GM18870 (cell line): ENCODE measurements around the gene GOLGA5.
A peak's percentile ranks its signal among the peaks of the same experiment; 100 is the strongest.
"Not testable (repeated sequence)": the region's sequence is repeated elsewhere in the genome, so short reads cannot be mapped to it uniquely, and the experiment has no call there.

Experiments
- ATAC-seq: cut with Tn5 transposase; IDR thresholded peaks from one replicate; pipeline ENCODE4 v1.9.1; 2021; ENCODE audit warnings: moderate library complexity; ENCODE audit not compliant: unreplicated experiment

The GOLGA5 gene

GRCh38 chr14:92778868-92779565 is 15.1 kb upstream of the GOLGA5 start:
- not testable (repeated sequence) for ATAC-seq

- ATAC-seq = no peak
Measured at GRCh38 chr14:92780444-92781232, 13.5 kb upstream of the GOLGA5 start.

- ATAC-seq = no peak
Measured at GRCh38 chr14:92781350-92781749, 12.8 kb upstream of the GOLGA5 start.

GRCh38 chr14:92783813-92784431 is 10.2 kb upstream of the GOLGA5 start:
- peak; percentile 61 for ATAC-seq

GRCh38 chr14:92785667-92786426 is 8.3 kb upstream of the GOLGA5 start:
- ATAC-seq = no peak

- no peak for ATAC-seq
Measured at GRCh38 chr14:92786427-92786756, 7.7 kb upstream of the GOLGA5 start.

- no peak for ATAC-seq
Measured at GRCh38 chr14:92787554-92787953, 6.6 kb upstream of the GOLGA5 start.

- no peak for ATAC-seq
Measured at GRCh38 chr14:92789457-92790089, 4.5 kb upstream of the GOLGA5 start.

- ATAC-seq = no peak
Measured at GRCh38 chr14:92792885-92793284, 1.2 kb upstream of the GOLGA5 start.

GRCh38 chr14:92794547-92794941 is 439 bp downstream of the GOLGA5 start:
- no peak for ATAC-seq

- no peak for ATAC-seq
Measured at GRCh38 chr14:92794961-92795360, 856 bp downstream of the GOLGA5 start.

- no peak for ATAC-seq
Measured at GRCh38 chr14:92797935-92798653, 4.0 kb downstream of the GOLGA5 start.

GRCh38 chr14:92798811-92799210 is 4.7 kb downstream of the GOLGA5 start:
- no peak for ATAC-seq

GRCh38 chr14:92800012-92800411 is 5.9 kb downstream of the GOLGA5 start:
- no peak for ATAC-seq

- no peak for ATAC-seq
Measured at GRCh38 chr14:92800525-92800924, 6.4 kb downstream of the GOLGA5 start.

- no peak for ATAC-seq
Measured at GRCh38 chr14:92801917-92802316, 7.8 kb downstream of the GOLGA5 start.

GRCh38 chr14:92802678-92803077 is 8.6 kb downstream of the GOLGA5 start:
- no peak for ATAC-seq

- ATAC-seq = no peak
Measured at GRCh38 chr14:92813201-92813600, 19.1 kb downstream of the GOLGA5 start.

- ATAC-seq = no peak
Measured at GRCh38 chr14:92819011-92819597, 25.0 kb downstream of the GOLGA5 start.
